Trophoblast cell (in vitro differentiated cells and primary cell): Measurements from ENCODE around the gene PAQR6.

Experiments used
- DNase-seq, 2 donors: peaks; one replicate each; pipeline ENCODE4 v3.0.0-alpha.2; 2016
- H2AFZ ChIP-seq: 2 replicates; pipeline ENCODE4 v1.6.1; 2013; ENCODE audit warnings: low read length, moderate library complexity, mild to moderate bottlenecking; ENCODE audit not compliant: insufficient read depth, poor library complexity
- H2AK5ac ChIP-seq: 2 replicates; pipeline ENCODE4 v1.6.1; 2013; ENCODE audit warnings: mild to moderate bottlenecking, low read length
- H2BK120ac ChIP-seq: 2 replicates; pipeline ENCODE4 v1.6.1; 2013; ENCODE audit warnings: low read length, mild to moderate bottlenecking, moderate library complexity; ENCODE audit not compliant: insufficient read depth, poor library complexity
- H2BK12ac ChIP-seq: 2 replicates; pipeline ENCODE4 v1.6.1; 2013; ENCODE audit warnings: mild to moderate bottlenecking, low read length, moderate library complexity
- H2BK5ac ChIP-seq: 2 replicates; pipeline ENCODE4 v1.6.1; 2013; ENCODE audit warnings: low read length, low read depth, moderate library complexity, mild to moderate bottlenecking; ENCODE audit not compliant: poor library complexity
- H3K14ac ChIP-seq: 2 replicates; pipeline ENCODE4 v1.6.1; 2013; ENCODE audit warnings: mild to moderate bottlenecking, low read length
- H3K18ac ChIP-seq: 2 replicates; pipeline ENCODE4 v1.6.1; 2013; ENCODE audit warnings: mild to moderate bottlenecking, low read length
- H3K23ac ChIP-seq: 2 replicates; pipeline ENCODE4 v1.6.1; 2013; ENCODE audit warnings: low read length
- H3K27ac ChIP-seq: 2 replicates; pipeline ENCODE4 v1.5.1; 2013; ENCODE audit warnings: low read depth, mild to moderate bottlenecking, inconsistent platforms, low read length, moderate library complexity
- H3K27me3 ChIP-seq: 2 replicates; pipeline ENCODE4 v1.6.1; 2013; ENCODE audit warnings: inconsistent platforms, mild to moderate bottlenecking, low read length, moderate library complexity; ENCODE audit not compliant: insufficient read depth
- H3K36me3 ChIP-seq, 2 experiments: 1 replicate in 1 of 2; 2 replicates in 1 of 2; pipeline ENCODE4 v1.6.1; 2013; ENCODE audit warnings: low read length in 2 of 2, mild to moderate bottlenecking in 2 of 2, moderate library complexity in 1 of 2; ENCODE audit not compliant: insufficient read depth in 2 of 2, control insufficient read depth in 1 of 2
- H3K4ac ChIP-seq: 2 replicates; pipeline ENCODE4 v1.6.1; 2013; ENCODE audit warnings: low read depth, mild to moderate bottlenecking, low read length, moderate library complexity
- H3K4me1 ChIP-seq, 2 experiments: 1 replicate in 1 of 2; 2 replicates in 1 of 2; pipeline ENCODE4 v1.6.1; 2013; ENCODE audit warnings: low read length in 2 of 2, mild to moderate bottlenecking in 2 of 2, moderate library complexity in 1 of 2; ENCODE audit not compliant: insufficient read depth in 2 of 2, control insufficient read depth in 1 of 2
- H3K4me2 ChIP-seq: 2 replicates; pipeline ENCODE4 v1.6.1; 2013; ENCODE audit warnings: inconsistent platforms, mild to moderate bottlenecking, low read length, moderate library complexity
- H3K4me3 ChIP-seq: 2 replicates; pipeline ENCODE4 v1.5.1; 2013; ENCODE audit warnings: mild to moderate bottlenecking, low read depth, low read length, inconsistent platforms
- H3K79me1 ChIP-seq: one replicate; pipeline ENCODE4 v1.6.1; 2013; ENCODE audit warnings: low read length
- H3K79me2 ChIP-seq: 2 replicates; pipeline ENCODE4 v1.6.1; 2013; ENCODE audit warnings: low read length, mild to moderate bottlenecking; ENCODE audit not compliant: control insufficient read depth, insufficient read depth, poor library complexity
- H3K9ac ChIP-seq: 2 replicates; pipeline ENCODE4 v1.6.1; 2013; ENCODE audit warnings: mild to moderate bottlenecking, low read length
- H3K9me3 ChIP-seq: 2 replicates; pipeline ENCODE4 v1.6.1; 2013; ENCODE audit warnings: low read depth, mild to moderate bottlenecking, control low read depth, inconsistent platforms, low read length; ENCODE audit not compliant: insufficient read depth
- H4K12ac ChIP-seq: 2 replicates; pipeline ENCODE4 v1.6.1; 2013; ENCODE audit warnings: low read depth, mild to moderate bottlenecking, low read length, moderate library complexity
- H4K8ac ChIP-seq: 2 replicates; pipeline ENCODE4 v1.6.1; 2013; ENCODE audit warnings: low read depth, mild to moderate bottlenecking, low read length, moderate library complexity
- H4K91ac ChIP-seq: one replicate; pipeline ENCODE4 v1.6.1; 2013; ENCODE audit warnings: low read depth, mild to moderate bottlenecking, low read length, moderate library complexity
- WGBS: extraction: QIAGEN DNeasy Blood & Tissue Kit; methylation state at CpG from one replicate; pipeline ENCODE4 v1.1.7; 2013; ENCODE audit warnings: missing lambda C conversion rate; ENCODE audit not compliant: insufficient read length, insufficient coverage; ENCODE audit errors: extremely low coverage; 5-methylcytosine and 5-hydroxymethylcytosine counted together

Gene PAQR6

GRCh38 chr1:156258859-156259258 is 11.0 kb upstream of the PAQR6 start:
- no peak overlapping the region for H3K9ac ChIP-seq
- no peaks in the 10 kb centered on the region for H3K4me1 ChIP-seq
- no peaks in the 10 kb centered on the region for H3K79me1 ChIP-seq
- DNase-seq, result no peak
- no peaks in the 10 kb centered on the region for H3K27me3 ChIP-seq
- no peak overlapping the region for H4K91ac ChIP-seq
- peaks cover 71 to 77% of the 10 kb centered on the region in 2 experiments for H3K36me3 ChIP-seq
- no peak overlapping the region for H3K4me3 ChIP-seq
- no peaks in the 10 kb centered on the region for H3K9me3 ChIP-seq
- no peaks in the 10 kb centered on the region for H3K79me2 ChIP-seq
- no peak overlapping the region for H3K14ac ChIP-seq
- H3K23ac ChIP-seq, result no peak overlapping the region
- no peak overlapping the region for H4K8ac ChIP-seq
- H4K12ac ChIP-seq, result no peak overlapping the region
- no peak overlapping the region for H2BK5ac ChIP-seq
- H2AK5ac ChIP-seq, result no peak overlapping the region
- H3K4me2 ChIP-seq, result no peak overlapping the region
- no peak overlapping the region for H2BK120ac ChIP-seq
- no peak overlapping the region for H2BK12ac ChIP-seq
- H3K4ac ChIP-seq, result no peak overlapping the region
- no CpG with 5 or more reads among the region's 8 CpGs for WGBS
- H3K18ac ChIP-seq, result no peak overlapping the region
- no peak overlapping the region for H2AFZ ChIP-seq
- H3K27ac ChIP-seq, result no peak overlapping the region

- Histone ChIP-seq H3K23ac (no peak overlapping the region), H3K79me1 (no peaks in the 10 kb centered on the region), H3K9me3 (no peaks in the 10 kb centered on the region), H2AFZ (no peak overlapping the region), H2AK5ac (no peak overlapping the region), H4K91ac (no peak overlapping the region), H4K12ac (no peak overlapping the region), H3K14ac (no peak overlapping the region), H3K79me2 (no peaks in the 10 kb centered on the region), H3K9ac (no peak overlapping the region), H3K4me3 (no peak overlapping the region), H4K8ac (no peak overlapping the region), H2BK120ac (no peak overlapping the region), H2BK5ac (no peak overlapping the region), H3K18ac (no peak overlapping the region), H3K27ac (no peak overlapping the region), H3K4me1 (peaks cover 0 to 3% of the 10 kb centered on the region in 2 experiments), H3K27me3 (no peaks in the 10 kb centered on the region), H3K4ac (no peak overlapping the region), H2BK12ac (no peak overlapping the region), H3K36me3 (peaks cover 73 to 78% of the 10 kb centered on the region in 2 experiments), H3K4me2 (no peak overlapping the region)
- WGBS, result no CpG with 5 or more reads among the region's 2 CpGs
- DNase-seq, result no peak
These were observed 9.9 kb upstream of the PAQR6 start for GRCh38 chr1:156257711-156258110.

- DNase-seq, result no peak
- H3K4me1 ChIP-seq, result peaks cover 19 to 25% of the 10 kb centered on the region in 2 experiments
- H3K27ac ChIP-seq, result no peak overlapping the region
- H4K8ac ChIP-seq, result no peak overlapping the region
- no peaks in the 10 kb centered on the region for H3K9me3 ChIP-seq
- no peak overlapping the region for H2BK120ac ChIP-seq
- H3K18ac ChIP-seq, result no peak overlapping the region
- no peak overlapping the region for H4K91ac ChIP-seq
- no peaks in the 10 kb centered on the region for H3K79me2 ChIP-seq
- no peak overlapping the region for H3K14ac ChIP-seq
- H4K12ac ChIP-seq, result no peak overlapping the region
- no CpG with 5 or more reads among the region's 3 CpGs for WGBS
- no peaks in the 10 kb centered on the region for H3K27me3 ChIP-seq
- H2BK12ac ChIP-seq, result no peak overlapping the region
- H3K23ac ChIP-seq, result no peak overlapping the region
- no peak overlapping the region for H3K4me2 ChIP-seq
- H2BK5ac ChIP-seq, result no peak overlapping the region
- H3K4me3 ChIP-seq, result no peak overlapping the region
- no peaks in the 10 kb centered on the region for H3K79me1 ChIP-seq
- H3K4ac ChIP-seq, result no peak overlapping the region
- no peak overlapping the region for H2AFZ ChIP-seq
- no peak overlapping the region for H2AK5ac ChIP-seq
- H3K9ac ChIP-seq, result no peak overlapping the region
- peaks cover 68 to 80% of the 10 kb centered on the region in 2 experiments for H3K36me3 ChIP-seq
These were observed 5.8 kb upstream of the PAQR6 start for GRCh38 chr1:156253634-156254033.

GRCh38 chr1:156251527-156251926 is 3.7 kb upstream of the PAQR6 start:
- Histone ChIP-seq H3K79me2 (no peaks in the 10 kb centered on the region), H3K4ac (no peak overlapping the region), H3K9me3 (no peaks in the 10 kb centered on the region), H2BK120ac (no peak overlapping the region), H3K9ac (no peak overlapping the region), H3K4me3 (no peak overlapping the region), H3K14ac (no peak overlapping the region), H4K91ac (no peak overlapping the region), H3K27ac (peak overlapping the region; percentile 67), H4K12ac (no peak overlapping the region), H3K36me3 (peaks cover 60 to 72% of the 10 kb centered on the region in 2 experiments), H3K4me2 (peak overlapping the region; percentile 27), H3K79me1 (no peaks in the 10 kb centered on the region), H2BK12ac (no peak overlapping the region), H3K18ac (no peak overlapping the region), H3K23ac (no peak overlapping the region), H2BK5ac (no peak overlapping the region), H4K8ac (no peak overlapping the region), H3K4me1 (peaks cover 19 to 25% of the 10 kb centered on the region in 2 experiments), H2AK5ac (no peak overlapping the region), H2AFZ (no peak overlapping the region), H3K27me3 (no peaks in the 10 kb centered on the region)
- WGBS, result no CpG with 5 or more reads among the region's 3 CpGs
- DNase-seq, result no peak
